H9 (cell line): ENCODE data around the gene GGACT. TPM values are rescaled to one million over a fixed set of nuclear protein-coding genes. Genes with fewer than 3 reads are reported as not detected.

Experiments
- DNase-seq: peaks from one replicate; pipeline ENCODE4 v3.0.0-alpha.2; 2017
- H2AFZ ChIP-seq: one replicate; pipeline ENCODE4 v1.6.1; 2013; ENCODE audit warnings: mild to moderate bottlenecking, low read length, control low read depth, moderate library complexity
- H2AK5ac ChIP-seq: 2 replicates; pipeline ENCODE4 v1.6.1; 2013; ENCODE audit warnings: low read length, control low read depth, mixed read lengths; ENCODE audit not compliant: insufficient read length
- H2BK120ac ChIP-seq: one replicate; pipeline ENCODE4 v1.6.1; 2013; ENCODE audit warnings: low read depth, mild to moderate bottlenecking, low read length, control low read depth, inconsistent platforms; ENCODE audit not compliant: poor library complexity, severe bottlenecking
- H2BK12ac ChIP-seq: 2 replicates; pipeline ENCODE4 v1.6.1; 2013; ENCODE audit warnings: low read length, control low read depth, mixed read lengths, low read depth; ENCODE audit not compliant: insufficient read length
- H2BK15ac ChIP-seq: 2 replicates; pipeline ENCODE4 v1.6.1; 2013; ENCODE audit warnings: low read depth, low read length, control low read depth
- H2BK20ac ChIP-seq: one replicate; pipeline ENCODE4 v1.6.1; 2013; ENCODE audit warnings: low read depth, mild to moderate bottlenecking, low read length, control low read depth, inconsistent platforms; ENCODE audit not compliant: poor library complexity, severe bottlenecking
- H2BK5ac ChIP-seq: 2 replicates; pipeline ENCODE4 v1.6.1; 2013; ENCODE audit warnings: low read length, control low read depth, mixed read lengths; ENCODE audit not compliant: insufficient read length
- H3K14ac ChIP-seq: 2 replicates; pipeline ENCODE4 v1.6.1; 2013; ENCODE audit warnings: low read length, control low read depth; ENCODE audit not compliant: insufficient read depth
- H3K18ac ChIP-seq: 2 replicates; pipeline ENCODE4 v1.6.1; 2013; ENCODE audit warnings: low read depth, mild to moderate bottlenecking, mixed read lengths, low read length, control low read depth; ENCODE audit not compliant: insufficient read length
- H3K23ac ChIP-seq: 2 replicates; pipeline ENCODE4 v1.6.1; 2013; ENCODE audit warnings: low read length, control low read depth, mixed read lengths, low read depth; ENCODE audit not compliant: insufficient read length
- H3K23me2 ChIP-seq: 2 replicates; pipeline ENCODE4 v1.6.1; 2013; ENCODE audit warnings: low read depth, mild to moderate bottlenecking, mixed read lengths, low read length, control low read depth; ENCODE audit not compliant: insufficient read length, poor library complexity, severe bottlenecking
- H3K27ac ChIP-seq: 2 replicates; pipeline ENCODE4 v1.5.1; 2013; ENCODE audit warnings: low read length, control low read depth, mixed read lengths, low read depth; ENCODE audit not compliant: insufficient read length
- H3K27me3 ChIP-seq: 2 replicates; pipeline ENCODE4 v1.6.1; 2013; ENCODE audit warnings: low read length, control low read depth, inconsistent platforms; ENCODE audit not compliant: insufficient read depth
- H3K4ac ChIP-seq: 2 replicates; pipeline ENCODE4 v1.6.1; 2013; ENCODE audit warnings: low read depth, mild to moderate bottlenecking, control low read depth, inconsistent platforms, low read length, moderate library complexity
- H3K4me1 ChIP-seq: 2 replicates; pipeline ENCODE4 v1.6.1; 2013; ENCODE audit warnings: low read length, control low read depth, inconsistent platforms; ENCODE audit not compliant: insufficient read depth
- H3K4me2 ChIP-seq: 2 replicates; pipeline ENCODE4 v1.6.1; 2013; ENCODE audit warnings: low read length, control low read depth, mixed read lengths; ENCODE audit not compliant: insufficient read length, insufficient read depth
- H3K56ac ChIP-seq: 2 replicates; pipeline ENCODE4 v1.6.1; 2013; ENCODE audit warnings: low read depth, mild to moderate bottlenecking, mixed read lengths, low read length, control low read depth; ENCODE audit not compliant: insufficient read length
- H3K79me1 ChIP-seq: 2 replicates; pipeline ENCODE4 v1.6.1; 2013; ENCODE audit warnings: low read depth, mild to moderate bottlenecking, moderate library complexity, low read length, control low read depth, inconsistent platforms; ENCODE audit not compliant: insufficient read depth, poor library complexity, severe bottlenecking
- H3K79me2 ChIP-seq: 2 replicates; pipeline ENCODE4 v1.6.1; 2013; ENCODE audit warnings: low read length, control low read depth, inconsistent platforms; ENCODE audit not compliant: insufficient read depth
- H3K9ac ChIP-seq: 2 replicates; pipeline ENCODE4 v1.6.1; 2013; ENCODE audit warnings: low read length, control low read depth, mixed read lengths; ENCODE audit not compliant: insufficient read length; ENCODE audit errors: extremely low read depth
- H3K9me3 ChIP-seq: one replicate; pipeline ENCODE4 v1.6.1; 2013; ENCODE audit warnings: low read depth, low read length, inconsistent platforms; ENCODE audit not compliant: control insufficient read depth
- H3T11ph ChIP-seq: one replicate; pipeline ENCODE4 v1.6.1; 2013; ENCODE audit warnings: mild to moderate bottlenecking, low read length, control low read depth, inconsistent platforms
- H4K20me1 ChIP-seq: one replicate; pipeline ENCODE4 v1.6.1; 2013; ENCODE audit not compliant: control insufficient read depth, insufficient read length, insufficient read depth
- H4K5ac ChIP-seq: 2 replicates; pipeline ENCODE4 v1.6.1; 2013; ENCODE audit warnings: low read depth, mild to moderate bottlenecking, mixed read lengths, low read length, control low read depth; ENCODE audit not compliant: insufficient read length
- H4K8ac ChIP-seq: replicated peaks from 2 replicates; pipeline ENCODE4 v1.6.1; 2013; ENCODE audit warnings: low read length, control low read depth, mixed read lengths, low read depth; ENCODE audit not compliant: insufficient read length
- H4K91ac ChIP-seq: 2 replicates; pipeline ENCODE4 v1.6.1; 2013; ENCODE audit warnings: low read depth, mild to moderate bottlenecking, moderate library complexity, mixed read lengths, low read length, control low read depth; ENCODE audit not compliant: insufficient read length
- H3K27ac Mint-ChIP-seq, 3 experiments: 2 replicates in 2 of 3; 3 replicates in 1 of 3; pipeline ENCODE4 v1.8.0; 2020 to 2021; ENCODE audit warnings: mixed read lengths in 3 of 3, mild to moderate bottlenecking in 1 of 3, moderate library complexity in 1 of 3
- H3K27me3 Mint-ChIP-seq: 2 replicates; pipeline ENCODE4 v1.8.0; 2021; ENCODE audit warnings: low read depth, mild to moderate bottlenecking, moderate library complexity, mixed read lengths
- H3K36me3 Mint-ChIP-seq, 3 experiments: 2 replicates in 2 of 3; 3 replicates in 1 of 3; pipeline ENCODE4 v1.8.0; 2020 to 2021; ENCODE audit warnings: low read depth in 3 of 3, mixed read lengths in 3 of 3; ENCODE audit not compliant: insufficient read depth in 1 of 3
- H3K4me1 Mint-ChIP-seq, 2 experiments: 2 replicates each; pipeline ENCODE4 v1.8.0; 2020; ENCODE audit warnings: mixed read lengths in 2 of 2
- H3K4me3 Mint-ChIP-seq, 2 experiments: 2 replicates in 1 of 2; 3 replicates in 1 of 2; pipeline ENCODE4 v1.8.0; 2020 to 2021; ENCODE audit warnings: mild to moderate bottlenecking in 2 of 2, mixed read lengths in 2 of 2, moderate library complexity in 1 of 2
- H3K9me3 Mint-ChIP-seq, 2 experiments: 2 replicates in 1 of 2; 3 replicates in 1 of 2; pipeline ENCODE4 v1.8.0; 2020; ENCODE audit warnings: mild to moderate bottlenecking in 2 of 2, mixed read lengths in 2 of 2, moderate library complexity in 1 of 2
- whole genome bisulfite sequencing: extraction: QIAGEN DNeasy Blood & Tissue Kit; methylation state at CpG from one replicate; pipeline ENCODE4 v1.1.7; 2013; ENCODE audit warnings: missing lambda C conversion rate, low lambda C conversion rate, mixed read lengths; ENCODE audit not compliant: insufficient read length; ENCODE audit errors: extremely low coverage; 5-methylcytosine and 5-hydroxymethylcytosine counted together
- total RNA-seq: library from RNA; stranded (reverse); gene quantifications from 2 replicates; pipeline ENCODE4 v1.2.1, GENCODE V29; 2021
- TF ChIP-seq, protein P1 (sequence below): fragments of 200-600 bp; sonication (generic); conservative IDR thresholded peaks from 3 replicates; pipeline ENCODE4 v1.8.0; 2021; ENCODE audit warnings: antibody characterized with exemption, mild to moderate bottlenecking

GGACT gene
- total RNA-seq, 1 experiment from 2014 or later = 1.3 TPM

DNA sequence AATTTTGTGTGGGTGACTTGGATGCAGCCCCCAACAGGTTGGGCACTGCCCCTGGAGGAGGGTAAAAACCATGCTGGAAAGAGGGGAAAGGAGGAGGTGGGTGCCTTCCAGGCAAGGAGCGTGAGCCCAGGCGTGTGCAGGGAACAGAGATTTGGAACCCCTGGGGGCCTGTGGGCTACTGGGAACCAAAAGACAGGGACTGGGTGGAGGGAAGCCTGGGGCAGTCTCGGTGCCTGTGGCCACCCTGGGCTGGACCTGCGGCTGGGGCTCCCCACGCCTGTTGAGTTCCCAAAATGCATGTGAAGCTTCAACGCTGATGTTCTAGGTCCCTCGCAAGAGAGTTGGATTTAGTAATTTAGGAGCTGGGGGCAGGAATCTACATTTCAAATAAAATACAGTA lies 24.8 kb downstream of the GGACT start:
- Histone ChIP-seq H3K27ac (no peak overlapping the region), H2BK12ac (no peak overlapping the region), H3K14ac (no peak overlapping the region), H3K9ac (no peak overlapping the region), H2BK5ac (no peak overlapping the region), H4K20me1 (no peaks in the 10 kb centered on the region), H4K8ac (no peak overlapping the region), H3K56ac (no peak overlapping the region), H4K5ac (no peak overlapping the region), H3K4me2 (no peak overlapping the region), H3K9me3 (no peaks in the 10 kb centered on the region), H3K27me3 (no peaks in the 10 kb centered on the region), H2BK120ac (no peak overlapping the region), H3K23me2 (no peaks in the 10 kb centered on the region), H3K79me1 (no peaks in the 10 kb centered on the region), H2AK5ac (no peak overlapping the region), H2BK15ac (no peak overlapping the region), H3K4ac (no peak overlapping the region), H4K91ac (no peak overlapping the region), H3K23ac (no peak overlapping the region), H3K18ac (no peak overlapping the region), H2AFZ (no peak overlapping the region), H3K79me2 (no peaks in the 10 kb centered on the region), H3K4me1 (no peaks in the 10 kb centered on the region; the same call in 1 of the 2 replicates), H3T11ph (no peak overlapping the region), H2BK20ac (no peak overlapping the region)
- no CpG with 5 or more reads among the region's 7 CpGs for WGBS
- peaks cover 3% of the 10 kb centered on the region in 2 experiments; a peak in 3 of 4 replicates for H3K4me1 Mint-ChIP-seq
- H3K9me3 Mint-ChIP-seq = peaks cover 7 to 14% of the 10 kb centered on the region in 2 experiments
- peaks cover 2% of the 10 kb centered on the region for H3K27me3 Mint-ChIP-seq
- DNase-seq = no peak
- H3K4me3 Mint-ChIP-seq = no peak overlapping the region
- H3K36me3 Mint-ChIP-seq = peaks cover 4 to 15% (median 10%) of the 10 kb centered on the region in 3 experiments; a peak in 6 of 7 replicates
- H3K27ac Mint-ChIP-seq = no peak overlapping the region
- TF ChIP-seq, protein P1, sequence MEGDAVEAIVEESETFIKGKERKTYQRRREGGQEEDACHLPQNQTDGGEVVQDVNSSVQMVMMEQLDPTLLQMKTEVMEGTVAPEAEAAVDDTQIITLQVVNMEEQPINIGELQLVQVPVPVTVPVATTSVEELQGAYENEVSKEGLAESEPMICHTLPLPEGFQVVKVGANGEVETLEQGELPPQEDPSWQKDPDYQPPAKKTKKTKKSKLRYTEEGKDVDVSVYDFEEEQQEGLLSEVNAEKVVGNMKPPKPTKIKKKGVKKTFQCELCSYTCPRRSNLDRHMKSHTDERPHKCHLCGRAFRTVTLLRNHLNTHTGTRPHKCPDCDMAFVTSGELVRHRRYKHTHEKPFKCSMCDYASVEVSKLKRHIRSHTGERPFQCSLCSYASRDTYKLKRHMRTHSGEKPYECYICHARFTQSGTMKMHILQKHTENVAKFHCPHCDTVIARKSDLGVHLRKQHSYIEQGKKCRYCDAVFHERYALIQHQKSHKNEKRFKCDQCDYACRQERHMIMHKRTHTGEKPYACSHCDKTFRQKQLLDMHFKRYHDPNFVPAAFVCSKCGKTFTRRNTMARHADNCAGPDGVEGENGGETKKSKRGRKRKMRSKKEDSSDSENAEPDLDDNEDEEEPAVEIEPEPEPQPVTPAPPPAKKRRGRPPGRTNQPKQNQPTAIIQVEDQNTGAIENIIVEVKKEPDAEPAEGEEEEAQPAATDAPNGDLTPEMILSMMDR = no peak
